ENCODE data around the gene ABCA7. TPM values are rescaled to one million over a fixed set of nuclear protein-coding genes. Genes with fewer than 3 reads are reported as not detected.

The ABCA7 gene
- total RNA-seq, 1 experiment from 2014 or later = 91.4 TPM

DNA sequence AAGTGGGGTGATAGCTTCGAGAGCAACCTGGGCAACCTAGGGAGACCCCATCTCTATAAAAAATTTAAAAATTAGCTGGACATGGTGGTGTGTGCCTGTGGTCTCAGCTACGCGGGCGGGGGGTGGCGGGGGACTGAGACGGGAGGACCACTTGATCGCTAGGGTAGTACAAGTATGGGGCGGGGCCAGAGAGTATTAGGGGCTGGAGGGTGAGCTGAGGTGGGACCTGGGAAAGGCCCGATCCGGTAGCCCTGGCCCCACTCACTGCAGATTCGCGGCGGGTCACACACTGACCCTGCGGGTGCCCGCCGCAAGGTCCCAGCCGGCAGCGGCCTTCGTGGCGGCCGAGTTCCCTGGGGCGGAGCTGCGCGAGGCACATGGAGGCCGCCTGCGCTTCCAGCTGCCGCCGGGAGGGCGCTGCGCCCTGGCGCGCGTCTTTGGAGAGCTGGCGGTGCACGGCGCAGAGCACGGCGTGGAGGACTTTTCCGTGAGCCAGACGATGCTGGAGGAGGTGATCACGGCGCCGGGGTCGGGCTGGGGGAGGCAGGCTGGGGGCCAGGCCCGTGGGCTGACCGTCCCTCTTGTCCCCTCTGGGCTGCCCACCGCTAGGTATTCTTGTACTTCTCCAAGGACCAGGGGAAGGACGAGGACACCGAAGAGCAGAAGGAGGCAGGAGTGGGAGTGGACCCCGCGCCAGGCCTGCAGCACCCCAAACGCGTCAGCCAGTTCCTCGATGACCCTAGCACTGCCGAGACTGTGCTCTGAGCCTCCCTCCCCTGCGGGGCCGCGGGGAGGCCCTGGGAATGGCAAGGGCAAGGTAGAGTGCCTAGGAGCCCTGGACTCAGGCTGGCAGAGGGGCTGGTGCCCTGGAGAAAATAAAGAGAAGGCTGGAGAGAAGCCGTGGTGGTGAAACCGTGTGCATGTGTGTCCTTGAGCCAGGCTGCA, 25.0 kb downstream of the ABCA7 start:
- Histone ChIP-seq H2AFZ (ENCODE audit: low read depth, low read length, poor library complexity, severe bottlenecking) (no peak overlapping the region), H3K79me2 (ENCODE audit: insufficient read depth, low read length) (peaks cover 26% of the 10 kb centered on the region; the same call in 1 of the 2 replicates), H3K27ac (ENCODE audit: low read depth, low read length) (peak overlapping the region; percentile 100), H3K4me1 (ENCODE audit: control insufficient read depth in 1 of 2, insufficient read depth in 2 of 2, low read length in 2 of 2) (peaks cover 36 to 71% of the 10 kb centered on the region in 2 experiments), H4K20me1 (ENCODE audit: insufficient read depth) (no peaks in the 10 kb centered on the region), H3K9ac (ENCODE audit: low read length) (peak overlapping the region; percentile 92), H3K4me3 (replicated peaks in 1 of 2; ENCODE audit: low read depth in 1 of 2, low read length in 2 of 2) (peak overlapping the region; percentile 64 to 78), H3K36me3 (ENCODE audit: control insufficient read depth in 1 of 2, insufficient read depth in 2 of 2, low read length in 2 of 2) (0 out of 4 replicates have a peak, but pooled peaks cover 0 to 3% of the 10 kb centered on the region in 2 experiments), H3K9me3 (ENCODE audit: control insufficient read depth in 1 of 2, insufficient read depth in 1 of 2, low read depth in 1 of 2, low read length in 2 of 2) (no peaks in the 10 kb centered on the region), H3K9me2 (ENCODE audit: insufficient read depth) (no peaks in the 10 kb centered on the region), H3K4me2 (ENCODE audit: low read length) (peak overlapping the region; percentile 94), H3K27me3 (ENCODE audit: insufficient read depth, low read length) (no peaks in the 10 kb centered on the region)
- TF ChIP-seq SP1 (IDR thresholded peaks at IDR 0.05; ENCODE audit: low read depth) = 0 out of 2 replicates have a peak, but pooled peaks have one; percentile 9
- peak; percentile 62 for TF ChIP-seq POLR2AphosphoS5 (IDR thresholded peaks at IDR 0.05; ENCODE audit: low read depth, low read length)
- TF ChIP-seq, protein P1, sequence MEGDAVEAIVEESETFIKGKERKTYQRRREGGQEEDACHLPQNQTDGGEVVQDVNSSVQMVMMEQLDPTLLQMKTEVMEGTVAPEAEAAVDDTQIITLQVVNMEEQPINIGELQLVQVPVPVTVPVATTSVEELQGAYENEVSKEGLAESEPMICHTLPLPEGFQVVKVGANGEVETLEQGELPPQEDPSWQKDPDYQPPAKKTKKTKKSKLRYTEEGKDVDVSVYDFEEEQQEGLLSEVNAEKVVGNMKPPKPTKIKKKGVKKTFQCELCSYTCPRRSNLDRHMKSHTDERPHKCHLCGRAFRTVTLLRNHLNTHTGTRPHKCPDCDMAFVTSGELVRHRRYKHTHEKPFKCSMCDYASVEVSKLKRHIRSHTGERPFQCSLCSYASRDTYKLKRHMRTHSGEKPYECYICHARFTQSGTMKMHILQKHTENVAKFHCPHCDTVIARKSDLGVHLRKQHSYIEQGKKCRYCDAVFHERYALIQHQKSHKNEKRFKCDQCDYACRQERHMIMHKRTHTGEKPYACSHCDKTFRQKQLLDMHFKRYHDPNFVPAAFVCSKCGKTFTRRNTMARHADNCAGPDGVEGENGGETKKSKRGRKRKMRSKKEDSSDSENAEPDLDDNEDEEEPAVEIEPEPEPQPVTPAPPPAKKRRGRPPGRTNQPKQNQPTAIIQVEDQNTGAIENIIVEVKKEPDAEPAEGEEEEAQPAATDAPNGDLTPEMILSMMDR (IDR thresholded peaks at IDR 0.05 in 2 of 3, conservative IDR thresholded peaks at IDR 0.05 in 1 of 3; ENCODE audit: borderline replicate concordance in 1 of 3, insufficient read depth in 1 of 3, low read depth in 2 of 3, low read length in 2 of 3) = peak in 2 of 3 experiments; percentile 70 to 83; a peak in 4 of 6 replicates
- TF ChIP-seq POLR2A (IDR thresholded peaks at IDR 0.05; ENCODE audit: borderline replicate concordance, extremely low read depth, insufficient read depth, insufficient read length) = peak; percentile 43
- TF ChIP-seq YY1 (IDR thresholded peaks at IDR 0.05; ENCODE audit: extremely low read depth, insufficient replicate concordance, low read depth, low read length) = peak; percentile 65
- no peak for TF ChIP-seq CBX3 (IDR thresholded peaks at IDR 0.05; ENCODE audit: low read depth)
- TF ChIP-seq, protein P2, sequence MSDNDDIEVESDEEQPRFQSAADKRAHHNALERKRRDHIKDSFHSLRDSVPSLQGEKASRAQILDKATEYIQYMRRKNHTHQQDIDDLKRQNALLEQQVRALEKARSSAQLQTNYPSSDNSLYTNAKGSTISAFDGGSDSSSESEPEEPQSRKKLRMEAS (IDR thresholded peaks at IDR 0.05) = peak; percentile 97
- peak; percentile 18; the same call in 1 of the 2 replicates for TF ChIP-seq ZFX (IDR thresholded peaks at IDR 0.05)
- peak; percentile 30 for TF ChIP-seq TCF7L2 (IDR thresholded peaks at IDR 0.05; ENCODE audit: borderline replicate concordance, extremely low read depth, insufficient read depth, insufficient read length)
- TF ChIP-seq, protein P3, sequence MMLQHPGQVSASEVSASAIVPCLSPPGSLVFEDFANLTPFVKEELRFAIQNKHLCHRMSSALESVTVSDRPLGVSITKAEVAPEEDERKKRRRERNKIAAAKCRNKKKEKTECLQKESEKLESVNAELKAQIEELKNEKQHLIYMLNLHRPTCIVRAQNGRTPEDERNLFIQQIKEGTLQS (IDR thresholded peaks at IDR 0.05) = no peak
- ChIA-PET POLR2A (interaction anchor here (0.7 to 2.4 kb wide), 12 partner anchors 9 to 204 kb away, joined by 3 to 8 read pairs (median 4); partner anchors contain the start of genes ABCA7, CIRBP and CNN2), RAD21 (ENCODE audit: low non-redundant PET in 1 of 2, low total read pairs in 2 of 2, uncharacterized antibody in 2 of 2, unreplicated experiment in 2 of 2) (interaction anchor here (0.6 to 1.0 kb wide), 3 partner anchors 29 to 38 kb away, joined by 3 to 5 read pairs (median 3); partner anchors contain the start of gene CNN2 (in 1 of the 2)), CTCF (interaction anchor here (0.6 to 2.5 kb wide), 16 partner anchors 10 to 201 kb away, joined by 3 to 20 read pairs (median 4); partner anchors contain the start of genes ABCA7, ATP5F1D and GPX4)
- ATAC-seq = peak; percentile 62
- BruUV-seq (replicated peaks) = TSS peak; percentile 50
- DNase-seq (ENCODE audit: low read depth, low spot score) = peak; percentile 56
- intact Hi-C loops (cut with micrococcal nuclease) = loop anchor here (5.0 kb wide), 1 partner anchor 37 kb away; the partner anchor contains the start of gene GPX4

Measured in HCT116 (cell line).